ENCODE results near the gene CCDC192. TPM values are rescaled to one million over a fixed set of nuclear protein-coding genes. Genes with fewer than 3 reads are reported as not detected.

Gene CCDC192
- total RNA-seq, 4 donors from 2014 or later: 0.33 to 1.7 (median 1.1) TPM

DNA sequence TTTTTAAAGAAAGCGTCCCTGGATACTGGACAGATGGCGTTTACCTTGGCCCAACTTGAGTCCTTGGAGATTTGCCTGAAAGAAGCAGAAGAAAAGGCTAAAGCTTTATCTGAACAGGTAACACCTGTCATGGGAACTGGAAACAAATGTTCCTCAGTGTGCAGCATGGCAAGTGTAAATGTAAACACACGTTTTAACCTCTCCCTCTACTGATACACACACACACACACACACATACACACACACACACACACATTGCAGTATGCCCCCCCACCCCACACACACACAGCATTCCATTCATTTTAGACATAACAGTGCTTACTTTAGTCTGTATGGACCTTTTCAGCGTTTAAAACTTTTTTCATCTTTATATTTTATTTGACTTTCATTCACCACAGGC, 51.1 kb downstream of the CCDC192 start:
- peak overlapping the region in 2 of 4 donors; percentile 42 to 55 for H3K27ac ChIP-seq (replicated peaks in 1 of 4)
- WGBS: 18% methylated on average over 4 of the region's 4 CpGs
- peaks cover 0 to 44% (median 39%) of the 10 kb centered on the region in 4 donors for H3K4me1 ChIP-seq
- TF ChIP-seq POLR2AphosphoS5 (IDR thresholded peaks at IDR 0.05): no peak
- no peak for TF ChIP-seq EP300 (IDR thresholded peaks at IDR 0.05)
- TF ChIP-seq POLR2A (IDR thresholded peaks at IDR 0.05; ENCODE audit: low read depth): no peak
- TF ChIP-seq, protein P1, sequence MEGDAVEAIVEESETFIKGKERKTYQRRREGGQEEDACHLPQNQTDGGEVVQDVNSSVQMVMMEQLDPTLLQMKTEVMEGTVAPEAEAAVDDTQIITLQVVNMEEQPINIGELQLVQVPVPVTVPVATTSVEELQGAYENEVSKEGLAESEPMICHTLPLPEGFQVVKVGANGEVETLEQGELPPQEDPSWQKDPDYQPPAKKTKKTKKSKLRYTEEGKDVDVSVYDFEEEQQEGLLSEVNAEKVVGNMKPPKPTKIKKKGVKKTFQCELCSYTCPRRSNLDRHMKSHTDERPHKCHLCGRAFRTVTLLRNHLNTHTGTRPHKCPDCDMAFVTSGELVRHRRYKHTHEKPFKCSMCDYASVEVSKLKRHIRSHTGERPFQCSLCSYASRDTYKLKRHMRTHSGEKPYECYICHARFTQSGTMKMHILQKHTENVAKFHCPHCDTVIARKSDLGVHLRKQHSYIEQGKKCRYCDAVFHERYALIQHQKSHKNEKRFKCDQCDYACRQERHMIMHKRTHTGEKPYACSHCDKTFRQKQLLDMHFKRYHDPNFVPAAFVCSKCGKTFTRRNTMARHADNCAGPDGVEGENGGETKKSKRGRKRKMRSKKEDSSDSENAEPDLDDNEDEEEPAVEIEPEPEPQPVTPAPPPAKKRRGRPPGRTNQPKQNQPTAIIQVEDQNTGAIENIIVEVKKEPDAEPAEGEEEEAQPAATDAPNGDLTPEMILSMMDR (IDR thresholded peaks at IDR 0.05): no peak
- intact Hi-C loops (cut with DNase I): loop anchor here (10.0 kb wide), 1 partner anchor 331 kb away; the partner anchor contains the start of gene SLC12A2
- no peaks in the 10 kb centered on the region for H3K9me3 ChIP-seq
- H3K27me3 ChIP-seq: no peaks in the 10 kb centered on the region
- no peak overlapping the region for H3K4me3 ChIP-seq
- no peak for DNase-seq (ENCODE audit: extremely low spot score)
- no peaks in the 10 kb centered on the region for H3K36me3 ChIP-seq

DNA sequence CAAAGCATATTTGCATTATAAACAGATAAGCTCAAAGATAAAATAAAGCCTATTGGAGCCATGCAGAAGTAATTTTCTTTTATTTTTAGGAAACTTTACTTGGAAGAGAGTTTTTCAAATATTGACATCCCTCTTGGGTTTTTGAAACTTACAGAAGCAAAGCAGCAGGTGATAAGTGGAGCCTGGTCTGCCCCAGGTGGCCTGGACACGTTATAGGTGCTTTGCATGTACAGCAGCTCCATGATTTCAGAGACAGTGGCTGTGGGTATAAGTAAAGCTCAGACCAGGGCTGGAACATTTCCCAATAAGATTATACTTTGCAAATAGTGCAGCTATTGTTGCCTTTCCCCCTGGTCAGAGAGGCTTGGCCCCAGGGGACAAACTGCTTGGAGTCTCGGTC, 51.5 kb downstream of the CCDC192 start:
- 63% methylated on average over 2 of the region's 2 CpGs for WGBS
- peak overlapping the region in 2 of 4 donors; percentile 42 to 55 for H3K27ac ChIP-seq (replicated peaks in 1 of 4)
- intact Hi-C loops (cut with DNase I): loop anchor here (5.0 to 10.0 kb wide), 3 partner anchors 187 to 448 kb away; partner anchors contain the start of gene SLC12A2
- TF ChIP-seq POLR2A (IDR thresholded peaks at IDR 0.05; ENCODE audit: low read depth): no peak
- TF ChIP-seq, protein P1 (IDR thresholded peaks at IDR 0.05): no peak
- H3K4me1 ChIP-seq: peaks cover 0 to 44% (median 39%) of the 10 kb centered on the region in 4 donors
- no peak for DNase-seq (ENCODE audit: extremely low spot score)
- H3K36me3 ChIP-seq: no peaks in the 10 kb centered on the region
- H3K9me3 ChIP-seq: no peaks in the 10 kb centered on the region
- no peak overlapping the region for H3K4me3 ChIP-seq
- H3K27me3 ChIP-seq: no peaks in the 10 kb centered on the region

DNA sequence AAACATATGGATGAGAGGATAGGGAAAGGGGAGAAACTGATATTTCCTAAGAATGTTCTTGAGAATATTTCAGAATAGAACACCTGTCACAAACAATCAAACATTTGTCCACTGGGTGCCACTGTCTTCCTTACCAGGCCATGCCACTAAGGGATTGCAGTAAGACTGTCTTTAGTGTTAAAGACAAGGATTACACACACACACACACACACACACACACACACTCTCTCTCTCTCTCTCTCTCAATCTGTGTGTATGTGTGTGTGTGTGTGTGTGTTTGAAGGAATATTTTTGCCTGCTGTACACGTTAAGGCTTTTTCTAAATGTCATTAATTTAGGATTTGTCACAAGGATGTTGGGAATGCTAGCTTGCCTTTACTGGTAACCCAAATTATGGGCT, 54.4 kb downstream of the CCDC192 start:
- DNase-seq (ENCODE audit: extremely low spot score): no peak
- Histone ChIP-seq H3K27ac (replicated peaks in 1 of 4) (peak overlapping the region; percentile 5 to 52 (median 26)), H3K36me3 (no peaks in the 10 kb centered on the region), H3K4me1 (peaks cover 4 to 53% (median 49%) of the 10 kb centered on the region in 4 donors), H3K4me3 (no peak overlapping the region), H3K9me3 (no peaks in the 10 kb centered on the region), H3K27me3 (no peaks in the 10 kb centered on the region)
- TF ChIP-seq EP300 (IDR thresholded peaks at IDR 0.05): no peak
- TF ChIP-seq, protein P1 (IDR thresholded peaks at IDR 0.05): peak; percentile 43 to 55 (median 46)
- intact Hi-C loops (cut with DNase I): loop anchor here (5.0 to 10.0 kb wide), 3 partner anchors 190 to 445 kb away; partner anchors contain the start of gene SLC12A2
- 19% methylated on average over 1 of the region's 1 CpG for WGBS

DNA sequence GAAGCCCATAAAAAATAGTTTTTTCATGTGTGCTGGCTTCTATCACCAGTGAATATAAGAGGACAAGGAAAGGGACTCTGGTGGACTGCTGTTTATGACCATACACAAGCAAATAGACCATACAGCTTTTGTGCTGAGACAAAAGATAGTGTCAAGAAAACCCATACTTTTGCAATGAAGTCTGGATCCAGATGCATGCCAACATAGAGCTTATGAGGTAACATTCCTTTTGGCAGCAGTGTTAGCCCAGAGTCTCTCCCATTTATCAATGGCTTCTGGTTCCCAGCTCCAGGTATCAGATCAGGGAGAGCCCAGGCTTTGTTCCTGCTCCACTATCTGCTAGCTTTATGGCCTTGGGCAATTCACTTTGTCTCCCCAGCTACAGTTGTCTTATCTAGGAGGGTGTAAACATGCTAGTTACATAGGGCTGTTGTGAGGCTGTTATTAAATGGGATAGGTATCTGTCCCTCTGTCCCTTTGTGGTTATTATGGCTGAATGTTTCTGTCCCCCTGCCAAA, 55.6 kb downstream of the CCDC192 start:
- no peaks in the 10 kb centered on the region for H3K27me3 ChIP-seq
- H3K36me3 ChIP-seq: no peaks in the 10 kb centered on the region
- H3K27ac ChIP-seq (replicated peaks in 1 of 4): peak overlapping the region; percentile 5 to 52 (median 26)
- no peaks in the 10 kb centered on the region for H3K9me3 ChIP-seq
- TF ChIP-seq EP300 (IDR thresholded peaks at IDR 0.05) (no peak), POLR2A (IDR thresholded peaks at IDR 0.05; ENCODE audit: low read depth) (no peak), POLR2AphosphoS5 (IDR thresholded peaks at IDR 0.05) (no peak)
- TF ChIP-seq, protein P1 (IDR thresholded peaks at IDR 0.05): no peak
- intact Hi-C loops (cut with DNase I): loop anchor here (5.0 to 10.0 kb wide), 3 partner anchors 192 to 443 kb away; partner anchors contain the start of gene SLC12A2
- DNase-seq (ENCODE audit: extremely low spot score): no peak
- H3K4me3 ChIP-seq: no peak overlapping the region
- H3K4me1 ChIP-seq: peaks cover 10 to 48% (median 44%) of the 10 kb centered on the region in 4 donors

DNA sequence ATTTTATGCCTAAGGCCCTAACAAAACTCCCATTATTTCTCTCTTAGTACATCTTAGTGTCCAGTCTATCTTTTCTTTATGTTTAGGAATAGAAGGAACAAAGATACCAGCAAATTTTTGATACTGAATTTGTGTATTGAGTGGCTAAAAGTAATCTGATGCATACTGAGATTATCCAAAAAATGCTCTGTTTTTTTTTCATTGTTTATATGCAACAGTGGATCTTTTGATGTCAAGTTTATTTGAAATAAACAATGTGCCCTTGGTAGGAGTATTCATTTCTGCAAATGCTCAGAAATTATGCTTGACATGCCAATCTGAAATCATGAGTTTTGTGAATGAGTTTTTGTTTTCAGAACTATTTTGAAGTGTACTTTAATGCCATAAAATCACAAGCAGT, 58.7 kb downstream of the CCDC192 start:
- no peak for DNase-seq (ENCODE audit: extremely low spot score)
- H3K27ac ChIP-seq (replicated peaks in 1 of 4): no peak overlapping the region
- no peaks in the 10 kb centered on the region for H3K27me3 ChIP-seq
- H3K4me3 ChIP-seq: no peak overlapping the region
- intact Hi-C loops (cut with DNase I): loop anchor here (10.0 kb wide), 1 partner anchor 123 kb away; no protein-coding TSS in a partner anchor
- H3K4me1 ChIP-seq: peaks cover 10 to 38% (median 32%) of the 10 kb centered on the region in 4 donors
- no peaks in the 10 kb centered on the region for H3K36me3 ChIP-seq
- no peak for TF ChIP-seq POLR2A (IDR thresholded peaks at IDR 0.05; ENCODE audit: low read depth)
- no peaks in the 10 kb centered on the region for H3K9me3 ChIP-seq

Measured in esophagus muscularis mucosa (tissue), 4 donors.